Urinary bladder (tissue), 4 donors: ENCODE results near the gene RBM44. TPM values are rescaled to one million over a fixed set of nuclear protein-coding genes. Genes with fewer than 3 reads are reported as not detected.

Source experiments
- DNase-seq: peaks from one replicate; pipeline ENCODE4 v3.0.0-alpha.2; 2015; ENCODE audit errors: extremely low spot score
- H3K27ac ChIP-seq: one replicate; pipeline ENCODE4 v1.5.1; 2013; ENCODE audit warnings: low read depth, mild to moderate bottlenecking, moderate library complexity
- H3K36me3 ChIP-seq: one replicate; pipeline ENCODE4 v1.6.1; 2013; ENCODE audit warnings: mild to moderate bottlenecking, moderate library complexity; ENCODE audit not compliant: insufficient read depth
- H3K4me1 ChIP-seq: one replicate; pipeline ENCODE4 v1.6.1; 2013; ENCODE audit warnings: mild to moderate bottlenecking, moderate library complexity; ENCODE audit not compliant: insufficient read depth
- H3K4me3 ChIP-seq: one replicate; pipeline ENCODE4 v1.5.1; 2013; ENCODE audit warnings: low read depth, low read length
- WGBS: extraction: QIAGEN DNeasy Blood & Tissue Kit; methylation state at CpG from one replicate; pipeline ENCODE4 v1.1.7; 2013; 5-methylcytosine and 5-hydroxymethylcytosine counted together
- polyA plus RNA-seq: library from polyadenylated mRNA; stranded (reverse); fragments of 200-250 nt; gene quantifications from one replicate; pipeline ENCODE4 v1.2.3, GENCODE V29; 2013
- small RNA-seq: library from RNA; depleted of rRNA; stranded (forward); fragments of <200 nt; gene quantifications from one replicate; pipeline ENCODE3, GENCODE V24; 2014
- total RNA-seq: library from RNA; depleted of rRNA; stranded (reverse); fragments of >200 nt; gene quantifications from one replicate; pipeline ENCODE4 v1.2.3, GENCODE V29; 2014
- donor health status: healthy with polysubstance abuse.
- donor health status: healthy.

The RBM44 gene
- total and polyA plus RNA-seq, 2 donors, result 0.34 to 2.4 TPM

DNA sequence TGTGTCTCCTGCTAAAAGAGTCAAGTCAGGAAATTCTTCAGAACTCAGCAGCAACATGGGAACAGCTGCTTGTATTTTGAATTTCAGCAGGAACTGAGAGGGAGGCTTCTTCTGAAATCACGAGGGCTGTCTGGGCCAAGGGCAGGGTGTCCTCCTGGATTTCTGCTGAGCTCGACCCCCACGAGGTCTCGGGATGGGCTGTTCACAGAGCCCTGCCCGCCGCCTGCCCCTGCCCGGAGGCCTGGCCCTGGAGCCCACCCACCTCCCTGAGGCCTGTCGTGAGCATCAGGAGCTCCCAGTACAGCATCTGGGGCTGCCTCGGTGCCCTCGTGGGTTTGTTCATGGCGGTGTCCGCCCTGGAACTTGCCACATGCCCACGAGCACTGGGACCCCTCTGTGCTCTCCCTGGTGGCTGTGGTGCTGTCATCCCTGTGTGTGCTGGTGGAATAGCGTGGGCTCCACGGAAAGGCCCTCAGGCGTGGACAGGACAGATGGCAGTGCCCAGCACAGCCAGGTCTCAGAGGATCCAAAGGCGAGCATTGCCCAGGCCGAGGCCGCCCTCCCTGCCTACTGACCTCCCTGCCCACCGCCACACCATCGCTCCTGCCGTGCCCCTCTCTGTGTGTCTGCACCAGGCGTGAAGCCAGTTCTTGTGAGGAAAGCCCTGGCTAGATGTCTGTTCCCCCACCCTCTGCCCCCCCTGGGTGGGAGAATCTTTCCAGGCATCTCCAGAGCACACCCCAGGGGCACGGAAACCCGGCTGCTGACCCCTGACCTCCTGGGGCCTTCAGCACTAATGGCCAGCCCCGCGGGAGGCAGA, 86.7 kb downstream of the RBM44 start:
- no peak for DNase-seq

DNA sequence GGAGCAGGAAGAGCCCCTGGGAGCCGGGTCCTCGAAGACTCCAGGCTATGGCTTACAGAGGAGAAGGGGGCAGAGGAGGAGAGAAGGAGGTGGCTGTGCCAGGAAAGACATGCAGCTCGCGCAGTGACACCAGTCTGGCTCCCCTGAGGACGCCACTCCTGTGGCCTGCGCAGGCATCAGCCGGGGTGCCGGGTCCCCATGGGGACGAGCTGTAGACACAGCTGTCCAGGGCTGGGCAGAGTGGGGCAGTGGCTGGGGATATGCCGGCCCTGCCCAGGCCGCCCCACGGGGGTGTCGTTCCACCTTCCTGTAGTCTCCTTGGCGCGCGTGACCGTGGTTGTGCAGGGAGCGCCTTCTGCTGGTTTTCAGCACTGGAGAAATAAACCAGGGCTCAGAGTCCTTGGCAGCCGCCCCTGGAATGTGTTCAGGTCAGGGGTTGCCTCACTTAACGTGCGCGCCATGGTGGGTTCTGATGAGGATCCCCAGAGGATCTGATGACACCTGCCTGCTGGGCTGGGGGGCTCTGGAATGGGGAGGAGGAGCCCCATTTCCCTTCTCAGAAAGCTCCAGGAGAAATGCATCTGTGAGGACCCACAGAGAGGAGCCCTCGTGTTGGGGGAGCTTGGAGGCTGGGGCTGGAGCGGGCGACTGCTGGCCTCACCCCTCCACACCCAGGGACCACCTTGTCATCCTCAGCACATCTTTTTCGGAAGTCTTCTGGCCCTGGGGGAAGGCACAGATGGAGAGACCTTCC, 87.5 kb downstream of the RBM44 start:
- no peaks in the 10 kb centered on the region for H3K36me3 ChIP-seq
- H3K4me1 ChIP-seq, result no peaks in the 10 kb centered on the region
- DNase-seq, result no peak
- no peak overlapping the region for H3K4me3 ChIP-seq
- H3K27ac ChIP-seq, result no peak overlapping the region
- WGBS, result 47% methylated on average over 26 of the region's 26 CpGs

More for the DNA sequence above, 86.7 kb downstream of the RBM44 start:
- Histone ChIP-seq H3K27ac (no peak overlapping the region), H3K4me1 (no peaks in the 10 kb centered on the region), H3K4me3 (no peak overlapping the region), H3K36me3 (no peaks in the 10 kb centered on the region)
- 68% methylated on average over 27 of the region's 27 CpGs for WGBS

DNA sequence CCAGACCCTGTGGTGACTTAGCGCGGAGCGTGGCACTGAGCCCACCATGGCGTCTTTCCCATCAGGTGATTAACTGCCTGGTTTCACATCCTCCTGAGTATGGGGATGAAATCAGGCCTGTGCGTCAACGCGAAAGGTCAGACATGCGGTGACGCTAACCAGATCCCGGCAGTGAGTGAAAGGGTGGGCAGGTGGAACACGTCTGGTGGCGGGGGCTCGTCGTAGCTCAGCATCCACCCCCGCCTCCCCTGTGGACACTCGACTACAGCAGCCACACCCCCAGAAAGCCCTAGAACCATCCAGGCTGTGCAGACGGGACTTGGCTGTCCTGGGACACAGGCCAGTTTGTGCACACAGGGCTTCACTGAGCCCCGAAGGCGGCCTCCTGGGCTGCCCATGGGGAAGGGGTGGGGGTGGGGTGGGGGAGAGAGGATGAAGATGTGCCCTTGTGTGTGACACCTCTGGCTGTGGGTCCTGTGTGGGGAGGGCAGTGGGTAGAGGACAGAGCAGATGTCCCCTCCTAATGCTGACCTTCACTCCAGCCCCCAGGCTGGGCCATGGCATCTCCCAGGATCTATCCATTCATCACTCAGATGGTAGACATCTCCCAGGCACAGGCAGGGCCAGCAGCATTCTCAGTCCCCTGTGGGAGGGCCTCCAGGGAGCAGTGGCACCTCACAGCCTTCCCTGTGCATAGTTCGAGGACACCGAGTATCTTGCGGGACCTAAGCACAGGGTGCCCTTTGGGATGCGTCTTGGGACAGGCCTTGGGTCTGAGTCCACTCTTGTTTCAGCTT, 88.3 kb downstream of the RBM44 start:
- WGBS, result 42% methylated on average over 23 of the region's 23 CpGs
- no peak overlapping the region for H3K27ac ChIP-seq
- no peaks in the 10 kb centered on the region for H3K36me3 ChIP-seq
- no peaks in the 10 kb centered on the region for H3K4me1 ChIP-seq
- H3K4me3 ChIP-seq, result no peak overlapping the region
- DNase-seq, result peak; percentile 43

DNA sequence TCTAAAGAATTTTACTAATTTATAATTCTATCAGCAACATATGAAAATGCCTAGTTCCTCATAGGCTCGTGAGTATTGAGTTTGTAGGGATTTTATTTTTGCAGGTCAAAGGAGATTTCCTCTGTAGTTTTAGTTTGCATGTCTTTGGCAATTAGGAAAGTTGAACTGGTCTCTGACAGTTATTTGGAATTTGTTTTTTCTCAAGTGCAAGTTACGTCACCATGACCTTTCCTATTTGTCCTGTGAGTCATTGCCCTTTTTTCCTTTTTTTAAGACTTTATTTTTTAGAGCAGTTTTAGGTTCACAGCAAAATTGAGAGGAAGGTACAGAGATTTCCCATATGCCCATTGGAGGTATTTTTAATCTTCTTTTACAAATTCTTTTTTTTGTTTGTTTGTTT, 89.8 kb downstream of the RBM44 start:
- WGBS, result 38% methylated on average over 2 of the region's 2 CpGs
- H3K4me1 ChIP-seq, result no peaks in the 10 kb centered on the region
- DNase-seq, result no peak

DNA sequence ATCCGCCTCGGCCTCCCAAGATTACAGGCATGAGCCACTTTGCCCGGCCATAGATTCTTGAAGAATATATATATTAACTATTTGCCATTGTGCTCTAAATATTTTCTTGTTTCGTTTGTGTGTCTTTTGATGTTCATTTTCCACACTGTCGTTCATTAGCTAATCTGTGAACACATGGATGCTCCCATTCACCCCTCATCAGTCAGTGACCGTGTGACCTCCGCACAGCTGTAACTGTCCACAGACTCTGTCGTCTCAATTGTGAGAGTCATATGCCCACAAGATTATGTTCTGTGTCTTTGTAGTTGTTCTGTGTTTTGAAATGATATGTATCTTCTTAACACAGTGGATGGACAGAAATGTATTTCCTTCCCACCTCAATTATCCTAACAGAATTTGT, 90.4 kb downstream of the RBM44 start:
- Histone ChIP-seq H3K36me3 (no peaks in the 10 kb centered on the region), H3K4me3 (no peak overlapping the region), H3K27ac (no peak overlapping the region), H3K4me1 (no peaks in the 10 kb centered on the region)
- no peak for DNase-seq
- WGBS, result 92% methylated on average over 8 of the region's 8 CpGs

More for the DNA sequence above, 89.8 kb downstream of the RBM44 start:
- H3K36me3 ChIP-seq, result no peaks in the 10 kb centered on the region
- no peak overlapping the region for H3K27ac ChIP-seq
- no peak overlapping the region for H3K4me3 ChIP-seq

DNA sequence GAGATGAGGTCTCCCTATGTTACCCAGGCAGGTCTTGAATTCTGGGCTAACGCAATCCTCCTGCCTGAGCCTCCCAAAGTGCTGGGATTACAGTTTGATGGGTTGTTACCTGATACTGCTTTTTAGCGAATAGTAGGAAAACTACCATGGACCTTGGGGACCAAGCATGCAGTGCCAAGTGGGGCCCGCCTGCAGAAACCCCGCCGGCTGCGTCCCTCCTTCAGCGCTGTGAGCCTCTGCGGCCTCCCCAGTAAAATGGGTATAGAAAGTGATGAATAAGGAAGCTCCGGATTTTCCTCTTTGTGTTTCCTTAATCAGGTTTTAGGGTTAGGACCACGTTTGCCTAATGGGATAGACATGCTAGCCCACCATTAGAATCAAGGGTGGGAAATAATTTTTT, 91.2 kb downstream of the RBM44 start:
- H3K4me1 ChIP-seq, result no peaks in the 10 kb centered on the region
- WGBS, result 97% methylated on average over 10 of the region's 10 CpGs

More for the DNA sequence above, 91.2 kb downstream of the RBM44 start:
- no peak overlapping the region for H3K4me3 ChIP-seq
- no peaks in the 10 kb centered on the region for H3K36me3 ChIP-seq
- no peak for DNase-seq
- no peak overlapping the region for H3K27ac ChIP-seq

Small RNA genes within 50 kb of the gene (small RNA-seq; reads per million reads assigned to genes)
- not detected for gene RF00157

Other genes starting within 250 kb of the RBM44 start
- not detected for gene PRLH, start 232.2 kb upstream of the RBM44 start, total RNA-seq
- gene PRLH, start 232.2 kb upstream of the RBM44 start, polyA plus RNA-seq, result not detected
- gene RAB17, start 208.0 kb upstream of the RBM44 start, total RNA-seq, result 1.7 TPM
- gene RAB17, start 208.0 kb upstream of the RBM44 start, polyA plus RNA-seq, result 2.1 TPM
- gene LRRFIP1, start 171.2 kb upstream of the RBM44 start, total RNA-seq, result 77.5 TPM
- 120 TPM for gene LRRFIP1, start 171.2 kb upstream of the RBM44 start, polyA plus RNA-seq
- gene RAMP1, start 60.8 kb downstream of the RBM44 start, total RNA-seq, result 13.2 TPM
- gene RAMP1, start 60.8 kb downstream of the RBM44 start, polyA plus RNA-seq, result 185 TPM
- gene UBE2F, start 168.2 kb downstream of the RBM44 start, total RNA-seq, result 25.9 TPM
- 38.3 TPM for gene UBE2F, start 168.2 kb downstream of the RBM44 start, polyA plus RNA-seq